Fibroblast of lung (primary cell): ENCODE measurements around the gene DAGLA.

Experiments used
- CTCF ChIP-seq, 2 donors: IDR thresholded peaks in 1 of 2; conservative IDR thresholded peaks in 1 of 2; 1 replicate in 1 of 2; 2 replicates in 1 of 2; pipeline ENCODE4 v1.5.1; 2011 to 2012; ENCODE audit warnings: low read length in 2 of 2, control low read depth in 1 of 2, inconsistent platforms in 1 of 2, low read depth in 1 of 2, mild to moderate bottlenecking in 1 of 2
- EZH2 ChIP-seq: IDR thresholded peaks from 2 replicates; pipeline ENCODE4 v1.5.1; 2012; ENCODE audit warnings: low read length, control low read depth, mild to moderate bottlenecking; ENCODE audit errors: missing control alignments

DNA sequence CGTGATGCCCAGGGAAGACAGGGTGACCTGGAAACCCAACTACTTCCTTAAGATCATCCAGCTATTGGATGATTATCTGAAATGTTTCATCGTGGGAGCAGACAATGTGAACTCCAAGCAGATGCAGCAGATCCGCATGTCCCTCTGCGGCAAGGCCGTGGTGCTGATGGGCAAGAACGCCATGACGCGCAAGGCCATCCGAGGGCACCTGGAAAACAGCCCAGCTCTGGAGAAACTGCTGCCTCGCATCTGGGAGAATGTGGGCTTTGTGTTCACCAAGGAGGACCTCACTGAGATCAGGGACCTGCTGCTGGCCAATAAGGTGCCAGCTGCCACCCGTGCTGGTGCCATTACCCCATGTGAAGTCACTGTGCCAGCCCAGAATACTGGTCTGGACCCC is 43.5 kb upstream of the DAGLA start:
- TF ChIP-seq CTCF (conservative IDR thresholded peaks at IDR 0.05 in 1 of 2, IDR thresholded peaks at IDR 0.05 in 1 of 2; ENCODE audit: low read depth in 1 of 2, low read length in 2 of 2) (no peak), EZH2 (no peak)
